Activated CD8-positive, alpha-beta memory T cell treated with anti-CD3 and anti-CD28 coated beads, Interleukin-2, amount 10 ng/mL, durations not matched to agents 7 days and 5 days (primary cell): ENCODE results near the gene CEP162. TPM values are rescaled to one million over a fixed set of nuclear protein-coding genes. Genes with fewer than 3 reads are reported as not detected.
"Not testable (repeated sequence)": the region's sequence is repeated elsewhere in the genome, so short reads cannot be mapped to it uniquely, and the experiment has no call there.

Source experiments
- ATAC-seq: fragments of 150-1000 bp; cut with Tn5 transposase; one replicate; pipeline ENCODE4 v1.10.0; 2021; ENCODE audit warnings: moderate library complexity
- CTCF ChIA-PET: fragments of 350-600 bp; sonication (Branson Sonifier 250); formaldehyde crosslinking; loops from one replicate; lab custom pipeline; 2021; ENCODE audit warnings: antibody characterized with exemption; lab: Charles Lee
- DNase-seq: peaks from one replicate; pipeline ENCODE4 v3.0.0-alpha.2; 2020
- H3K27ac Mint-ChIP-seq: one replicate; pipeline ENCODE4 v1.8.0; 2021; ENCODE audit warnings: mild to moderate bottlenecking, mixed read lengths
- H3K27me3 Mint-ChIP-seq: one replicate; pipeline ENCODE4 v1.8.0; 2021; ENCODE audit warnings: mixed read lengths
- H3K36me3 Mint-ChIP-seq: one replicate; pipeline ENCODE4 v1.8.0; 2021; ENCODE audit warnings: mild to moderate bottlenecking, mixed read lengths
- H3K4me1 Mint-ChIP-seq: one replicate; pipeline ENCODE4 v1.8.0; 2021; ENCODE audit warnings: mixed read lengths
- H3K4me3 Mint-ChIP-seq: one replicate; pipeline ENCODE4 v1.8.0; 2021; ENCODE audit warnings: mild to moderate bottlenecking, moderate library complexity, mixed read lengths
- H3K9me3 Mint-ChIP-seq: one replicate; pipeline ENCODE4 v1.8.0; 2022; ENCODE audit warnings: low read depth, mixed read lengths
- total RNA-seq, 2 experiments: library from RNA; stranded (reverse); gene quantifications; one replicate each; pipeline ENCODE4 v1.2.3, GENCODE V29; 2021

The CEP162 gene
- total RNA-seq, 2 experiments from 2014 or later = 7.2 to 9.5 TPM

- peaks cover 11% of the 10 kb centered on the region for H3K36me3 Mint-ChIP-seq
These were observed 97.9 kb downstream of the CEP162 start for GRCh38 chr6:84129588-84129987.

GRCh38 chr6:84123186-84123585 is 104.3 kb downstream of the CEP162 start:
- no peaks in the 10 kb centered on the region for H3K4me1 Mint-ChIP-seq
- no peak overlapping the region for H3K4me3 Mint-ChIP-seq
- no peak for DNase-seq
- H3K36me3 Mint-ChIP-seq = peaks cover 17% of the 10 kb centered on the region
- CTCF ChIA-PET = no interaction called here
- ATAC-seq = no peak
- H3K27me3 Mint-ChIP-seq = no peaks in the 10 kb centered on the region
- no peak overlapping the region for H3K27ac Mint-ChIP-seq
- peaks cover 4% of the 10 kb centered on the region for H3K9me3 Mint-ChIP-seq

More at GRCh38 chr6:84129588-84129987, 97.9 kb downstream of the CEP162 start:
- DNase-seq, H3K4me3 Mint-ChIP-seq, ATAC-seq, H3K9me3 Mint-ChIP-seq, H3K27ac Mint-ChIP-seq, H3K27me3 Mint-ChIP-seq, CTCF ChIA-PET, H3K4me1 Mint-ChIP-seq: not testable (repeated sequence)

- Mint-ChIP-seq H3K4me3 (no peak overlapping the region), H3K4me1 (no peaks in the 10 kb centered on the region), H3K27ac (no peak overlapping the region), H3K9me3 (peaks cover 7% of the 10 kb centered on the region), H3K27me3 (no peaks in the 10 kb centered on the region), H3K36me3 (peaks cover 5% of the 10 kb centered on the region)
- DNase-seq (no peak), ATAC-seq (no peak)
- CTCF ChIA-PET = no interaction called here
These were observed 108.2 kb downstream of the CEP162 start for GRCh38 chr6:84119277-84119676.

- ATAC-seq = no peak
- CTCF ChIA-PET = no interaction called here
- H3K4me3 Mint-ChIP-seq = no peak overlapping the region
These were observed 109.3 kb downstream of the CEP162 start for GRCh38 chr6:84118191-84118590.

GRCh38 chr6:84114933-84115594 is 112.4 kb downstream of the CEP162 start:
- H3K36me3 Mint-ChIP-seq, CTCF ChIA-PET, H3K27ac Mint-ChIP-seq, H3K27me3 Mint-ChIP-seq, DNase-seq, H3K9me3 Mint-ChIP-seq, H3K4me1 Mint-ChIP-seq, ATAC-seq, H3K4me3 Mint-ChIP-seq: not testable (repeated sequence)

More at GRCh38 chr6:84118191-84118590, 109.3 kb downstream of the CEP162 start:
- no peak for DNase-seq
- peaks cover 7% of the 10 kb centered on the region for H3K9me3 Mint-ChIP-seq
- no peak overlapping the region for H3K27ac Mint-ChIP-seq
- no peaks in the 10 kb centered on the region for H3K36me3 Mint-ChIP-seq
- no peaks in the 10 kb centered on the region for H3K27me3 Mint-ChIP-seq
- no peaks in the 10 kb centered on the region for H3K4me1 Mint-ChIP-seq

- H3K4me1 Mint-ChIP-seq, H3K36me3 Mint-ChIP-seq, H3K27ac Mint-ChIP-seq, H3K4me3 Mint-ChIP-seq, H3K9me3 Mint-ChIP-seq, ATAC-seq, H3K27me3 Mint-ChIP-seq, CTCF ChIA-PET, DNase-seq: not testable (repeated sequence)
These were observed 116.1 kb downstream of the CEP162 start for GRCh38 chr6:84111351-84111750.

GRCh38 chr6:84107495-84107894 is 119.9 kb downstream of the CEP162 start:
- Mint-ChIP-seq H3K4me1 (no peaks in the 10 kb centered on the region), H3K4me3 (no peak overlapping the region), H3K27me3 (peaks cover under 1% of the 10 kb centered on the region), H3K9me3 (no peaks in the 10 kb centered on the region), H3K36me3 (no peaks in the 10 kb centered on the region), H3K27ac (no peak overlapping the region)
- ATAC-seq = no peak
- DNase-seq = no peak
- CTCF ChIA-PET = no interaction called here

GRCh38 chr6:84105215-84105924 is 122.1 kb downstream of the CEP162 start:
- H3K4me1 Mint-ChIP-seq, H3K4me3 Mint-ChIP-seq, H3K36me3 Mint-ChIP-seq, DNase-seq, CTCF ChIA-PET, H3K27me3 Mint-ChIP-seq, H3K9me3 Mint-ChIP-seq, ATAC-seq, H3K27ac Mint-ChIP-seq: not testable (repeated sequence)

GRCh38 chr6:84103029-84103428 is 124.4 kb downstream of the CEP162 start:
- ATAC-seq (no peak), DNase-seq (no peak)
- no peaks in the 10 kb centered on the region for H3K4me1 Mint-ChIP-seq
- no peaks in the 10 kb centered on the region for H3K36me3 Mint-ChIP-seq
- H3K9me3 Mint-ChIP-seq = no peaks in the 10 kb centered on the region
- no peak overlapping the region for H3K4me3 Mint-ChIP-seq
- H3K27ac Mint-ChIP-seq = no peak overlapping the region
- peaks cover 2% of the 10 kb centered on the region for H3K27me3 Mint-ChIP-seq
- CTCF ChIA-PET = interaction anchor here (1.7 kb wide), 1 partner anchor 17 kb away, joined by 3 read pairs; no protein-coding TSS in a partner anchor

- Mint-ChIP-seq H3K4me1 (no peaks in the 10 kb centered on the region), H3K27ac (no peak overlapping the region), H3K36me3 (no peaks in the 10 kb centered on the region), H3K9me3 (no peaks in the 10 kb centered on the region), H3K4me3 (no peak overlapping the region), H3K27me3 (peaks cover 6% of the 10 kb centered on the region)
- ATAC-seq = no peak
- CTCF ChIA-PET = no interaction called here
- DNase-seq = no peak
These were observed 132.3 kb downstream of the CEP162 start for GRCh38 chr6:84095156-84095555.

GRCh38 chr6:84093441-84094435 is 133.7 kb downstream of the CEP162 start:
- Mint-ChIP-seq H3K27me3 (peaks cover 9% of the 10 kb centered on the region), H3K4me3 (no peak overlapping the region), H3K36me3 (no peaks in the 10 kb centered on the region), H3K4me1 (no peaks in the 10 kb centered on the region), H3K27ac (no peak overlapping the region), H3K9me3 (no peaks in the 10 kb centered on the region)
- no peak for ATAC-seq
- no peak for DNase-seq
- CTCF ChIA-PET = no interaction called here

GRCh38 chr6:84089552-84089951 is 137.9 kb downstream of the CEP162 start:
- CTCF ChIA-PET = interaction anchor here (1.7 kb wide), 1 partner anchor 133 kb away, joined by 4 read pairs; no protein-coding TSS in a partner anchor
- Mint-ChIP-seq H3K27me3 (peaks cover 9% of the 10 kb centered on the region), H3K36me3 (no peaks in the 10 kb centered on the region), H3K9me3 (no peaks in the 10 kb centered on the region), H3K4me1 (no peaks in the 10 kb centered on the region), H3K27ac (no peak overlapping the region), H3K4me3 (no peak overlapping the region)
- DNase-seq = no peak
- no peak for ATAC-seq

- no peaks in the 10 kb centered on the region for H3K4me1 Mint-ChIP-seq
- DNase-seq (no peak), ATAC-seq (no peak)
- CTCF ChIA-PET = no interaction called here
- H3K27ac Mint-ChIP-seq = no peak overlapping the region
- peaks cover 12% of the 10 kb centered on the region for H3K27me3 Mint-ChIP-seq
- no peaks in the 10 kb centered on the region for H3K36me3 Mint-ChIP-seq
- H3K9me3 Mint-ChIP-seq = no peaks in the 10 kb centered on the region
- H3K4me3 Mint-ChIP-seq = no peak overlapping the region
These were observed 138.4 kb downstream of the CEP162 start for GRCh38 chr6:84089081-84089480.
